HG02571 (cell line): ENCODE data around the gene SMARCD3.

ENCODE experiments used
- ATAC-seq: cut with Tn5 transposase; IDR thresholded peaks from one replicate; pipeline ENCODE4 v1.9.1; 2021; ENCODE audit warnings: mild to moderate bottlenecking, moderate library complexity; ENCODE audit not compliant: unreplicated experiment

Gene SMARCD3

GRCh38 chr7:151273651-151274390, 25.3 kb upstream of the SMARCD3 start:
- ATAC-seq = no peak

GRCh38 chr7:151272877-151273276, 24.4 kb upstream of the SMARCD3 start:
- ATAC-seq = no peak

- no peak for ATAC-seq
These were observed 23.9 kb upstream of the SMARCD3 start for GRCh38 chr7:151272405-151272804.

GRCh38 chr7:151271699-151272355, 23.3 kb upstream of the SMARCD3 start:
- ATAC-seq = no peak

GRCh38 chr7:151269511-151269910, 21.0 kb upstream of the SMARCD3 start:
- no peak for ATAC-seq

GRCh38 chr7:151265351-151265931, 16.9 kb upstream of the SMARCD3 start:
- ATAC-seq = no peak

GRCh38 chr7:151264615-151265014, 16.1 kb upstream of the SMARCD3 start:
- no peak for ATAC-seq

- ATAC-seq = no peak
These were observed 13.0 kb upstream of the SMARCD3 start for GRCh38 chr7:151261529-151261928.

GRCh38 chr7:151260883-151261282, 12.4 kb upstream of the SMARCD3 start:
- ATAC-seq = no peak

GRCh38 chr7:151260471-151260870, 12.0 kb upstream of the SMARCD3 start:
- no peak for ATAC-seq

GRCh38 chr7:151257990-151258389, 9.5 kb upstream of the SMARCD3 start:
- no peak for ATAC-seq

- no peak for ATAC-seq
These were observed 8.0 kb upstream of the SMARCD3 start for GRCh38 chr7:151256410-151257045.

- ATAC-seq = no peak
These were observed 6.9 kb upstream of the SMARCD3 start for GRCh38 chr7:151255390-151255789.

GRCh38 chr7:151254851-151255250, 6.4 kb upstream of the SMARCD3 start:
- no peak for ATAC-seq

- ATAC-seq = no peak
These were observed 5.8 kb upstream of the SMARCD3 start for GRCh38 chr7:151254316-151254715.

- no peak for ATAC-seq
These were observed 4.6 kb upstream of the SMARCD3 start for GRCh38 chr7:151252961-151253711.

- no peak for ATAC-seq
These were observed 4.0 kb upstream of the SMARCD3 start for GRCh38 chr7:151252561-151252835.

- ATAC-seq = no peak
These were observed 3.4 kb upstream of the SMARCD3 start for GRCh38 chr7:151251689-151252560.

GRCh38 chr7:151251328-151251688, 2.8 kb upstream of the SMARCD3 start:
- ATAC-seq = no peak
